ENCODE measurements around the gene TBL1XR1. TPM values are rescaled to one million over a fixed set of nuclear protein-coding genes. Genes with fewer than 3 reads are reported as not detected.
A peak's percentile ranks its signal among the peaks of the same experiment; 100 is the strongest.

Gene TBL1XR1
- total RNA-seq, 1 experiment from 2014 or later: 77.6 TPM

DNA sequence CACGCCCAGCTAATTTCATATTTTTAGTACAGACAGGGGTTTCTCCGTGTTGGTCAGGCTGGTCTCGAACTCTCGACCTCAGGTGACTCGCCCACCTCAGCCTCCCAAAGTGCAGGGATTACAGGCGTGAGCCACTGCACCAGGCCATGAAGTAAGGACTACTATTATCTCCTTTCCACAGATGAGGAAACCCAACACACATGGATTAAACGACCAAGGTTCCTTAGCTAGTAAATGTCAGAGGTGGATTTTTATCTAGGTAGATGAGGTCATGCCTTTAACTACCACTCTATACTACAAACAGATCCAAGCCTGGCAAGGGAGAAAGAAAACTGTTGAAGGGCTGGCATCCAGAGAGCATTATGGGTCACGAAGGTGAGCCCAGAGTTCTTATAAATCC, 15.5 kb upstream of the TBL1XR1 start:
- H3K27me3 ChIP-seq (ENCODE audit: low read length): no peaks in the 10 kb centered on the region
- TF ChIP-seq EZH2 (IDR thresholded peaks at IDR 0.05; ENCODE audit: low read length, unreplicated experiment) (no peak), EZH2phosphoT487 (IDR thresholded peaks at IDR 0.05; ENCODE audit: borderline replicate concordance, low read length) (no peak)
- TF ChIP-seq, protein P1, sequence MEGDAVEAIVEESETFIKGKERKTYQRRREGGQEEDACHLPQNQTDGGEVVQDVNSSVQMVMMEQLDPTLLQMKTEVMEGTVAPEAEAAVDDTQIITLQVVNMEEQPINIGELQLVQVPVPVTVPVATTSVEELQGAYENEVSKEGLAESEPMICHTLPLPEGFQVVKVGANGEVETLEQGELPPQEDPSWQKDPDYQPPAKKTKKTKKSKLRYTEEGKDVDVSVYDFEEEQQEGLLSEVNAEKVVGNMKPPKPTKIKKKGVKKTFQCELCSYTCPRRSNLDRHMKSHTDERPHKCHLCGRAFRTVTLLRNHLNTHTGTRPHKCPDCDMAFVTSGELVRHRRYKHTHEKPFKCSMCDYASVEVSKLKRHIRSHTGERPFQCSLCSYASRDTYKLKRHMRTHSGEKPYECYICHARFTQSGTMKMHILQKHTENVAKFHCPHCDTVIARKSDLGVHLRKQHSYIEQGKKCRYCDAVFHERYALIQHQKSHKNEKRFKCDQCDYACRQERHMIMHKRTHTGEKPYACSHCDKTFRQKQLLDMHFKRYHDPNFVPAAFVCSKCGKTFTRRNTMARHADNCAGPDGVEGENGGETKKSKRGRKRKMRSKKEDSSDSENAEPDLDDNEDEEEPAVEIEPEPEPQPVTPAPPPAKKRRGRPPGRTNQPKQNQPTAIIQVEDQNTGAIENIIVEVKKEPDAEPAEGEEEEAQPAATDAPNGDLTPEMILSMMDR (conservative IDR thresholded peaks at IDR 0.05; ENCODE audit: low read depth, low read length): no peak
- no TSS peak for BruUV-seq (replicated peaks)
- DNase-seq (no peak), ATAC-seq (no peak)
- H3K9me3 ChIP-seq (ENCODE audit: low read length): no peaks in the 10 kb centered on the region
- H3K9ac ChIP-seq (ENCODE audit: low read length): no peak overlapping the region
- no peaks in the 10 kb centered on the region for H3F3A ChIP-seq (ENCODE audit: low read length, unreplicated experiment)
- no peaks in the 10 kb centered on the region for H3K79me2 ChIP-seq (ENCODE audit: low read length)
- CTCF ChIA-PET: no interaction called here
- intact Hi-C loops (cut with micrococcal nuclease): no loop called here
- H4K20me1 ChIP-seq (ENCODE audit: low read length): no peaks in the 10 kb centered on the region
- H3K4me1 ChIP-seq (ENCODE audit: insufficient read depth, low read length): no peaks in the 10 kb centered on the region
- no peak overlapping the region for H2AFZ ChIP-seq (ENCODE audit: low read length)
- H3K4me3 ChIP-seq (ENCODE audit: low read length): no peak overlapping the region
- POLR2A ChIA-PET (ENCODE audit: unreplicated experiment): no interaction called here
- H3K4me2 ChIP-seq (ENCODE audit: low read length): no peak overlapping the region
- no peaks in the 10 kb centered on the region for H3K36me3 ChIP-seq (ENCODE audit: low read depth, low read length)
- no peak overlapping the region for H3K27ac ChIP-seq (ENCODE audit: low read length)
- no peaks in the 10 kb centered on the region for H3K9me2 ChIP-seq (replicated peaks; ENCODE audit: low read length)

DNA sequence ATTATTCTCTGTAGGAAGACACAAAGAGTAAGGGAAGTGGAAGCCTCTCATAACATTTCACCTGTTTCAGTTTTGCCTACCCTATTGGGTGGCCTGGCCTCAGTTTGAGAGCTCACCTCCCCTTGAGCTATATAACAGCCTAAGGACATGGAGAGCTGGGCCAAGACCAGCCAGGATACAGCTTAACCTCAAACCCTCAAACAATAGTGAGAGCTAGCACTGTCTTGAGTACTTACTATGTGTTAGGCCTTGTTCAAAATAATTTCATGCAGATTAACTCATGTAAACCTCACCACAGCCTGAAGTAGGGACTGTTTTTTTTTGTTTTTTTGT, 15.0 kb upstream of the TBL1XR1 start:
- no peak for ATAC-seq
- POLR2A ChIA-PET (ENCODE audit: unreplicated experiment): no interaction called here

DNA sequence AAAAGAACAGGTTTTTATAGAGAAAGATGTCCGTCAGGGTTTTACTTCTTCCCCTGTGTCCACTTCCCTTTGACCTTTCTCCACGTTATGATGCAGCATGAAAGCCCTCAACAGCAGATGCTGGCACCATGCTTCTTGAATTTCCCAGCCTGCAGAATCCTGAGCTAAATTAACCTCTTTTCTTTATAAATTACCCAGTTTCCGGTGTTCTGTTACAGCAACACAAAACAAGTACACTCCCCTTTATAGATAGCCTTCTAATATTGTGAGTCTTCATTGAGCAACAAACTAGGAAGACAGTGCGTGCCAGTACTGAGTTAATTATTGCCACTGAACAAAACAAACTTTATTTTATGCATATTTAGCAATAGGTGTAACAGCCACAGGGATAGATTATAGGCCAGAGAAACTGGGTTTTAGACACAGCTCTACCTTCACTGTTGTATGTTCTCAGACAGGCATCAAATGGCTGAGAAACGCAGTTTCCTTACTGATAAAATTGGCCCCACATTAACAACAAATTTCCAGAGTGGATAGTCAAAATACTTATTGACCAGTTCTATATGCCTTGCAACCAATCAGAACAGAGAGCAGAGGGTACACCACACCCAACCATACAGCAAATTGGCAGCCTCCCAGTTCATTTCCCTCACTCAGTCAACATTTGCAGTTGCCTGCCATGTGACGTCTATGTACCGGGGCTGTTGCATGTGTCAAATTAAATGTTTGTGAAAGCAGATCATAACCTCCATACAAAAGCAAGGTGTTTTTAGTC, 14.4 kb upstream of the TBL1XR1 start:
- Histone ChIP-seq H3K9me3 (ENCODE audit: low read length) (no peaks in the 10 kb centered on the region), H3K36me3 (ENCODE audit: low read depth, low read length) (no peaks in the 10 kb centered on the region), H3K4me1 (ENCODE audit: insufficient read depth, low read length) (no peaks in the 10 kb centered on the region), H3K27ac (ENCODE audit: low read length) (no peak overlapping the region), H4K20me1 (ENCODE audit: low read length) (no peaks in the 10 kb centered on the region), H3K79me2 (ENCODE audit: low read length) (no peaks in the 10 kb centered on the region), H2AFZ (ENCODE audit: low read length) (no peak overlapping the region), H3F3A (ENCODE audit: low read length, unreplicated experiment) (no peaks in the 10 kb centered on the region), H3K9ac (ENCODE audit: low read length) (no peak overlapping the region), H3K4me2 (ENCODE audit: low read length) (no peak overlapping the region), H3K27me3 (ENCODE audit: low read length) (no peaks in the 10 kb centered on the region), H3K4me3 (ENCODE audit: low read length) (no peak overlapping the region), H3K9me2 (replicated peaks; ENCODE audit: low read length) (no peaks in the 10 kb centered on the region)
- DNase-seq (peak; percentile 48), ATAC-seq (peak; percentile 40)
- no TSS peak for BruUV-seq (replicated peaks)
- ChIA-PET CTCF (no interaction called here), POLR2A (ENCODE audit: unreplicated experiment) (no interaction called here)
- intact Hi-C loops (cut with micrococcal nuclease): no loop called here
- TF ChIP-seq EZH2 (IDR thresholded peaks at IDR 0.05; ENCODE audit: low read length, unreplicated experiment) (no peak), EZH2phosphoT487 (IDR thresholded peaks at IDR 0.05; ENCODE audit: borderline replicate concordance, low read length) (no peak)
- TF ChIP-seq, protein P1 (conservative IDR thresholded peaks at IDR 0.05; ENCODE audit: low read depth, low read length): no peak

More for the DNA sequence above, 15.0 kb upstream of the TBL1XR1 start:
- no peak for DNase-seq
- intact Hi-C loops (cut with micrococcal nuclease): no loop called here
- Histone ChIP-seq H2AFZ (ENCODE audit: low read length) (no peak overlapping the region), H3K9me2 (replicated peaks; ENCODE audit: low read length) (no peaks in the 10 kb centered on the region), H3K9ac (ENCODE audit: low read length) (no peak overlapping the region), H3K27ac (ENCODE audit: low read length) (no peak overlapping the region), H4K20me1 (ENCODE audit: low read length) (no peaks in the 10 kb centered on the region), H3F3A (ENCODE audit: low read length, unreplicated experiment) (no peaks in the 10 kb centered on the region), H3K36me3 (ENCODE audit: low read depth, low read length) (no peaks in the 10 kb centered on the region), H3K27me3 (ENCODE audit: low read length) (no peaks in the 10 kb centered on the region), H3K4me1 (ENCODE audit: insufficient read depth, low read length) (no peaks in the 10 kb centered on the region), H3K4me2 (ENCODE audit: low read length) (no peak overlapping the region), H3K9me3 (ENCODE audit: low read length) (no peaks in the 10 kb centered on the region), H3K4me3 (ENCODE audit: low read length) (no peak overlapping the region), H3K79me2 (ENCODE audit: low read length) (no peaks in the 10 kb centered on the region)
- CTCF ChIA-PET: no interaction called here
- TF ChIP-seq EZH2 (IDR thresholded peaks at IDR 0.05; ENCODE audit: low read length, unreplicated experiment) (no peak), EZH2phosphoT487 (IDR thresholded peaks at IDR 0.05; ENCODE audit: borderline replicate concordance, low read length) (no peak)
- no TSS peak for BruUV-seq (replicated peaks)

Measured in PC-3 (cell line).